Vagina (tissue), 2 donors: ENCODE data around the gene HLA-G. TPM values are rescaled to one million over a fixed set of nuclear protein-coding genes. Genes with fewer than 3 reads are reported as not detected.

ENCODE experiments used
- DNase-seq, 2 donors: peaks; one replicate each; pipeline ENCODE4 v3.0.0-alpha.2; 2017; ENCODE audit errors: extremely low spot score in 2 of 2
- H3K27ac ChIP-seq: fragments of 200-600 bp; sonication (generic); one replicate; pipeline ENCODE4 v1.5.1; 2019
- H3K27me3 ChIP-seq: fragments of 200-600 bp; sonication (generic); one replicate; pipeline ENCODE4 v1.5.1; 2019
- H3K36me3 ChIP-seq, 2 donors: fragments of 200-600 bp; sonication (generic); one replicate each; pipeline ENCODE4 v1.5.1; 2017 to 2019
- H3K4me1 ChIP-seq: fragments of 200-600 bp; sonication (generic); one replicate; pipeline ENCODE4 v1.5.1; 2019
- H3K4me3 ChIP-seq, 2 donors: fragments of 200-600 bp; sonication (generic); 1 replicate in 1 of 2; 2 replicates in 1 of 2; pipeline ENCODE4 v1.5.1; 2016 to 2019
- H3K9me3 ChIP-seq: fragments of 200-600 bp; sonication (generic); one replicate; pipeline ENCODE4 v1.5.1; 2019
- POLR2A ChIP-seq, 2 donors: fragments of 450-650 bp; IDR thresholded peaks; one replicate each; pipeline ENCODE4 v1.6.1; 2017; ENCODE audit warnings: antibody characterized with exemption in 2 of 2, mild to moderate bottlenecking in 2 of 2, moderate library complexity in 2 of 2
- POLR2AphosphoS5 ChIP-seq, 2 donors: sonication (generic); formaldehyde crosslinking; IDR thresholded peaks; one replicate each; pipeline ENCODE4 v1.9.0; 2017; ENCODE audit warnings: antibody characterized with exemption in 2 of 2, mild to moderate bottlenecking in 2 of 2, low read depth in 1 of 2; ENCODE audit not compliant: insufficient read depth in 1 of 2
- intact Hi-C: fragments of 100-400 bp; cut with DNase I; formaldehyde crosslinking; loops from one replicate; pipeline ENCODE4 v1.15.1; 2023
- total RNA-seq: library from RNA; depleted of rRNA; stranded (reverse); fragments of >200 nt; gene quantifications from one replicate; pipeline ENCODE4 v1.2.3, GENCODE V29; 2016
- TF ChIP-seq, protein P1 (sequence below), 3 experiments: fragments of 450-650 bp in 2 of 3; fragments of 200-600 bp in 1 of 3; sonication (generic) in 1 of 3; IDR thresholded peaks; one replicate each; pipeline ENCODE4 v1.5.1; 2017 to 2019; ENCODE audit warnings: antibody characterized with exemption in 3 of 3, mild to moderate bottlenecking in 2 of 3, moderate library complexity in 2 of 3

The HLA-G gene
- total RNA-seq, 1 donor from 2014 or later = not detected

GRCh38 chr6:29826271-29826670, 1.4 kb upstream of the HLA-G start:
- Histone ChIP-seq H3K4me1 (peaks cover 10% of the 10 kb centered on the region), H3K27me3 (no peaks in the 10 kb centered on the region), H3K9me3 (no peaks in the 10 kb centered on the region), H3K36me3 (no peaks in the 10 kb centered on the region), H3K4me3 (no peak overlapping the region), H3K27ac (no peak overlapping the region)
- intact Hi-C loops = no loop called here
- peak in 1 of 2 donors; percentile 27 for DNase-seq
- TF ChIP-seq POLR2AphosphoS5 (IDR thresholded peaks at IDR 0.05; ENCODE audit: insufficient read depth in 1 of 2, low read depth in 1 of 2) (no peak), POLR2A (IDR thresholded peaks at IDR 0.05) (no peak)
- TF ChIP-seq, protein P1, sequence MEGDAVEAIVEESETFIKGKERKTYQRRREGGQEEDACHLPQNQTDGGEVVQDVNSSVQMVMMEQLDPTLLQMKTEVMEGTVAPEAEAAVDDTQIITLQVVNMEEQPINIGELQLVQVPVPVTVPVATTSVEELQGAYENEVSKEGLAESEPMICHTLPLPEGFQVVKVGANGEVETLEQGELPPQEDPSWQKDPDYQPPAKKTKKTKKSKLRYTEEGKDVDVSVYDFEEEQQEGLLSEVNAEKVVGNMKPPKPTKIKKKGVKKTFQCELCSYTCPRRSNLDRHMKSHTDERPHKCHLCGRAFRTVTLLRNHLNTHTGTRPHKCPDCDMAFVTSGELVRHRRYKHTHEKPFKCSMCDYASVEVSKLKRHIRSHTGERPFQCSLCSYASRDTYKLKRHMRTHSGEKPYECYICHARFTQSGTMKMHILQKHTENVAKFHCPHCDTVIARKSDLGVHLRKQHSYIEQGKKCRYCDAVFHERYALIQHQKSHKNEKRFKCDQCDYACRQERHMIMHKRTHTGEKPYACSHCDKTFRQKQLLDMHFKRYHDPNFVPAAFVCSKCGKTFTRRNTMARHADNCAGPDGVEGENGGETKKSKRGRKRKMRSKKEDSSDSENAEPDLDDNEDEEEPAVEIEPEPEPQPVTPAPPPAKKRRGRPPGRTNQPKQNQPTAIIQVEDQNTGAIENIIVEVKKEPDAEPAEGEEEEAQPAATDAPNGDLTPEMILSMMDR (IDR thresholded peaks at IDR 0.05) = no peak

- H3K27me3 ChIP-seq = no peaks in the 10 kb centered on the region
- H3K36me3 ChIP-seq = no peaks in the 10 kb centered on the region
Observed at GRCh38 chr6:29828471-29828797, 809 bp downstream of the HLA-G start.

GRCh38 chr6:29829766-29830165, 2.1 kb downstream of the HLA-G start:
- intact Hi-C loops = loop anchor here (10.0 kb wide), 1 partner anchor 125 kb away; no protein-coding TSS in a partner anchor
- H3K27me3 ChIP-seq = no peaks in the 10 kb centered on the region
- TF ChIP-seq, protein P1 (IDR thresholded peaks at IDR 0.05) = no peak
- no peak for TF ChIP-seq POLR2A (IDR thresholded peaks at IDR 0.05)

More at GRCh38 chr6:29828471-29828797, 809 bp downstream of the HLA-G start:
- Histone ChIP-seq H3K27ac (no peak overlapping the region), H3K9me3 (no peaks in the 10 kb centered on the region), H3K4me3 (peak overlapping the region; percentile 24 to 36), H3K4me1 (peaks cover 10% of the 10 kb centered on the region)
- TF ChIP-seq POLR2A (IDR thresholded peaks at IDR 0.05) (no peak), POLR2AphosphoS5 (IDR thresholded peaks at IDR 0.05; ENCODE audit: insufficient read depth in 1 of 2, low read depth in 1 of 2) (no peak)
- TF ChIP-seq, protein P1 (IDR thresholded peaks at IDR 0.05) = no peak
- DNase-seq = peak in 1 of 2 donors; percentile 47
- intact Hi-C loops = no loop called here

GRCh38 chr6:29830409-29830808, 2.8 kb downstream of the HLA-G start:
- TF ChIP-seq POLR2A (IDR thresholded peaks at IDR 0.05) = no peak
- TF ChIP-seq, protein P1 (IDR thresholded peaks at IDR 0.05) = no peak
- no peak for TF ChIP-seq POLR2AphosphoS5 (IDR thresholded peaks at IDR 0.05; ENCODE audit: insufficient read depth in 1 of 2, low read depth in 1 of 2)

More at GRCh38 chr6:29829766-29830165, 2.1 kb downstream of the HLA-G start:
- Histone ChIP-seq H3K9me3 (no peaks in the 10 kb centered on the region), H3K36me3 (no peaks in the 10 kb centered on the region), H3K4me3 (no peak overlapping the region), H3K27ac (no peak overlapping the region), H3K4me1 (peaks cover 10% of the 10 kb centered on the region)
- peak in 1 of 2 donors; percentile 70 for DNase-seq

DNA sequence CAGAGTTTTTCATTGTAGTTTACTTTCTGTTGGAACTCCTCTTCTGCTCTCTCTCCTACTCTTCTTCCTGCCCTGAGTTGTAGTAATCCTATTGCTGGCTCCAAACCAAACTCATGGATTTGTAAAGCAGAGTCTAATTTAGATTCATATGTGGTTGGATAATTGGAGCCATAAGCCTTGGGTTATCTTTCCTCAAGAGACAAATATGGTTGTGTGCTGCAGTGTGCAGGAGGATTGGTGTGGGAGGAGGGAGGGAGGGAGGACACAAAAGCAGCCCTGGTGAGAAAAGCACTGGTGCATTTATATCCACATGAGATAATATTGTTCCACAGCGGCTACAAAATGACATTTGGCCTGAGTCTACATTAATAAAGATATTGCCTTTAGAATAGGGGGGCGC, 4.2 kb downstream of the HLA-G start:
- Histone ChIP-seq H3K4me3 (no peak overlapping the region), H3K9me3 (no peaks in the 10 kb centered on the region), H3K36me3 (no peaks in the 10 kb centered on the region), H3K27ac (no peak overlapping the region), H3K4me1 (peaks cover 10% of the 10 kb centered on the region), H3K27me3 (no peaks in the 10 kb centered on the region)
- TF ChIP-seq POLR2AphosphoS5 (IDR thresholded peaks at IDR 0.05; ENCODE audit: insufficient read depth in 1 of 2, low read depth in 1 of 2) (no peak), POLR2A (IDR thresholded peaks at IDR 0.05) (no peak)
- TF ChIP-seq, protein P1 (IDR thresholded peaks at IDR 0.05) = no peak
- no peak for DNase-seq
- intact Hi-C loops = loop anchor here (10.0 kb wide), 1 partner anchor 127 kb away; no protein-coding TSS in a partner anchor

More at GRCh38 chr6:29830409-29830808, 2.8 kb downstream of the HLA-G start:
- Histone ChIP-seq H3K36me3 (no peaks in the 10 kb centered on the region), H3K9me3 (no peaks in the 10 kb centered on the region), H3K27me3 (no peaks in the 10 kb centered on the region), H3K27ac (no peak overlapping the region), H3K4me3 (no peak overlapping the region), H3K4me1 (peaks cover 10% of the 10 kb centered on the region)
- intact Hi-C loops = loop anchor here (10.0 kb wide), 1 partner anchor 126 kb away; no protein-coding TSS in a partner anchor
- DNase-seq = no peak
